Cardiac septum (tissue), 1 donor: Measurements from ENCODE around the gene MYH11. TPM values are rescaled to one million over a fixed set of nuclear protein-coding genes. Genes with fewer than 3 reads are reported as not detected.
"Not testable (repeated sequence)": the region's sequence is repeated elsewhere in the genome, so short reads cannot be mapped to it uniquely, and the experiment has no call there.

ENCODE experiments used
- DNase-seq: peaks from one replicate; pipeline ENCODE4 v3.0.0-alpha.2; 2020; ENCODE audit warnings: low spot score
- intact Hi-C: fragments of 100-400 bp; cut with DNase I; formaldehyde crosslinking; loops from one replicate; pipeline ENCODE4 v1.14.0; 2022
- total RNA-seq: library from RNA; stranded (reverse); fragmentation: NEBNext Ultra II Directional; extraction: Animal tissue kit (Norgen Biotek cat#: 25700); gene quantifications from one replicate; pipeline ENCODE4 v1.2.1, GENCODE V29; 2021
- donor health status: DM: no; HTN: no; CAD: no.

Gene MYH11
- total RNA-seq, 1 donor from 2014 or later, result 62.2 TPM

DNA sequence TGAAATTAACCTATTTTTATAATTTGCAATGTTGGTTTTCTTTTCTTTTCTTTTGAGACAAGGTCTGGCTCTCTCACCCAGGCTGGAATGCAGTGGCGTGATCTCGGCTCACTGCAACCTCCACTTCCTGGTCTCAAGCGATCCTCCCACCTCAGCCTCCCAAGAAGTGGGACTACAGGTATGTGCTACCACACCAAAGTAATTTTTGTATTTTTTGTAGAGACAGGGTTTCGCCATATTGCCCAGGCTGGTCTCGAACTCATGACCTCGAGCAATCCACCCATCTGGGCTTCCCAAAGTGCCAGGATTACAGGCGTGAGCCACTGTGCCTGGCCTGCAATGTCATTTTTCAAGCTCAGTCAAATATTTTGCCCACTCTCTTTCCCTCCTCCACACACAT lies 36.0 kb downstream of the MYH11 start:
- DNase-seq, result peak; percentile 9
- intact Hi-C loops, result loop anchor here (5.0 kb wide), 1 partner anchor 54 kb away; no protein-coding TSS in a partner anchor

GRCh38 chr16:15819046-15819445 lies 37.8 kb downstream of the MYH11 start:
- peak; percentile 31 for DNase-seq
- intact Hi-C loops, result loop anchor here (5.0 kb wide), 1 partner anchor 42 kb away; no protein-coding TSS in a partner anchor

DNA sequence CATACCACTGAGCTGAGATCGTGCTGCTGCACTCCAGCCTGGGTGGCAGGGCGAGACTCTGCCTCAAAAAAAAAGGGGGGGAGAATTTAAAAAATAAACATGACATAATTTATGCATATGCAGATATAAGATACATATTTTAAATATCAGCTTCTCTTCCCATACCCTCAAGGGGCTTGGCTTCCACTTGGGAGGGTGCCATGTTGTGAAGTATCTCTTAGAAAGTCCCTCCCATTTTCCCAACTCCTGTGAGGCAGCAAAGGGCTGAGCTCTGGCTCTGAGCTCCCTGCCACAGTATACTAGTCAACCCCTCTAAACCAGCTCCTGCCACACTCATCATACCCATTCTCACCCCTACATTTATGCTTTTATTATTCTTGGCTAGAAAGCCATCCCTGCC lies 39.4 kb downstream of the MYH11 start:
- intact Hi-C loops, result loop anchor here (5.0 kb wide), 1 partner anchor 40 kb away; no protein-coding TSS in a partner anchor
- DNase-seq, result peak; percentile 3

DNA sequence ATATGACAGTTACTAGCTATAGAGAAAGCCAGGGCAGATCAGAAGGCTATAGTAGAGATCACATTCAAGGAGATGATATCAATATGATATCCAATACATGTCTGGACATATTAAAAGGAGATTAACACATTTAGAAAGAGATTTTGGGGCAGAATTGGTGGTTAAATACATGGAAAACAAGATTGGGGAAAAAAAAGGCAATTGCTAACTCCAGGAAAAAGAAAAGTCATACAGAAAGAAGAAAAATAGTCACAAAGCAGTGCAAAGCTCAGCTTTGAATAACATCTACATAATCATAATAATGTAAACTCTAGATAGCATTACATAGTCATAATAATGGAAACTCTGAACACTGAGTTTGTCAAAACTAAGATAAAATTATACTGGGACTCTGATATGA lies 40.6 kb downstream of the MYH11 start:
- no peak for DNase-seq
- intact Hi-C loops, result loop anchor here (5.0 kb wide), 1 partner anchor 39 kb away; no protein-coding TSS in a partner anchor

GRCh38 chr16:15812401-15812750 lies 44.5 kb downstream of the MYH11 start:
- intact Hi-C loops, DNase-seq: not testable (repeated sequence)

- DNase-seq, result no peak
- intact Hi-C loops, result no loop called here
These were observed 45.1 kb downstream of the MYH11 start for GRCh38 chr16:15811481-15812400.

DNA sequence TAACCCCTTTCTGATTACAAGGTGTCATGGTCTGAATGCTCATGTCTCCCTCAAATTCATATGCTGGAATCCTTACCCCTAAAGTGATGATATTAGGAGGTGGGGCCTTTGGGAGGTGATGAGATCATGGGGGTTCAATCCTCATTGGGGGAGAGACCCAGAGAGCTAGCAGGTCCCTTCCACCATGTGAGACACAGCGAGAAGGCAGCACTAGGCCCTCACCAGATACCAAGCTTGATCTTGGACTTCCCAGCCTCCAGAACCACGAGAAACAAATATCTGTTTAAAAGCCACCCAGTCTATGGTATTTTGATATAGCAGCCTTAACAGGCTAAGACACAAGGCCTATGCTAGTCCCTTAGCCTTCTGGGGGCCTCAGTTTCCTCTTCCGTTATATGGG lies 45.9 kb downstream of the MYH11 start:
- intact Hi-C loops, result no loop called here
- DNase-seq, result no peak

DNA sequence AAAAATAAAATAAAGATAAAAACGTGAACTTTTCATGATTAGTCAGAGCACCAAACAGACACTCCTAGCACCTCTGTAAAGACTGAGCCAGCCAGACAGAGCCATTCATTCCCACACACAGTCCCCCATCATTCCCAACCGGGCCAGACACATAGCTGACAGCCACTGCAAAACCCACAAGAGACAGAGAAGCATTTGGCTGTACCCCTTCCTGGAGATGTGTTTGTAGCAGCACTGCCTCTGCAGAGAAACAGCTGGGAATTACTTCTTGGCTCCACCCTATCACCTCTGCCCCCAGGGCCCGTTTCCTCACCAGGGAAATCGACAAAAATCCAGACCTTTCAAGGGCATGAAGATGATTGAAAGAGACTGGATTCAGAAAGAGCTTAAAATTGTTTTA lies 46.4 kb downstream of the MYH11 start:
- intact Hi-C loops, result no loop called here
- DNase-seq, result no peak

DNA sequence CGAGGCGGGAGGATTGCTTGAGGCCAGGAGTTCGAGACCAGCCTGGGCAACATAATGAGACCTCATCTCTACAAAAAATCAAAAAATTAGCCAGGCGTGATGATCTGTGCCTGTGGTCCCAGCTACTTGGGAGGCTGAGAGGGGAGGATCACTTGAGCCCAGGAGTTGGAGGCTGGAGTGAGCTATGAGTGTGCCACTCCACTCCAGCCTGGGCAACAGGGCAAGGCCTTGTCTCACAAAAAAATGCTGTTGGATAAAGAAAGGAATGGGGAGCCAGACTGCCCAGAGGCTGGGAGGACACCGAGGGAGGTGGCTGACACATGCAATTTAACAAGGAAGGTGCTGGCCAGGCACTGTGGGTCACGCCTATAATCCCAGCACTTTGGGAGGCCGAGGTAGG lies 47.5 kb downstream of the MYH11 start:
- intact Hi-C loops, DNase-seq: not testable (repeated sequence)

DNA sequence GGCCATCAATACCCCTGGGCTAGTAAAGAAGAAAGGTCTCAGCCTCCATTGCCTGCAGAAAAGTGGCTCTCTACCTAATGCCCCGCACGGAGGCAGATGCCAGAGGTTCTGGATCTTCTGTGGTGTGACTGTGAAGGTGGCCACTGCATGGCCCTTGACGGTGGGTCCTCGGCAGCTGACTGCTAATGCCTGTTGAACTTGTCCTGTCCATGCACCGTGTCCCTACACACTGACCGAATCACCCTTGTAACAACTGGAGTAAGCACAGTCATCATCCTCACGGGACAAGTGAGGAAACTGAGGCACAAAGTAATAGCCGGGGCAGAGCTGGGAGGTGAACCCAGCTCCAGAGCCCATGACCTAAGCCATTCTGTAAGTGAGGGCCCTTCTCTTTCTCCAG lies 48.8 kb downstream of the MYH11 start:
- no peak for DNase-seq
- intact Hi-C loops, result no loop called here

DNA sequence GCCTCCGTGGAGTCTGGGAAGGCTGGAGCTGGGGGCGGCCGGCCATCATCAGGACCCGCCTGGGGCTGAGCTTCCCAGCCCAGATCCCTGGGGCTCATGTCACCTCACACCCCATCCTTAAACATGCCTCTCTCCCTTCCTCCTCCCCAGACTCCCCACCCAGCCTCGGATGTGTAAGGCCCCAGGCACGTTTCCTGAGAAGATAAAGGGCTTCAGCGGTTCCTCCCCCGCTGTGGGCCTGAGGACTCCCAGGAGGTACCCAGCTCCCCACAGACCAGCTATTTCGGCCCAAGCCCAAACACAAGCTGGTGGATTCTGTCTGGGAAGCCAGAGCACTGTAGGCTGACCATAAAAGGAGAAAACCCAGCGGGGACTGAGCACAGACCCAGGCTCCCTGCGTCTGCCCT lies 49.2 kb downstream of the MYH11 start:
- no peak for DNase-seq
- intact Hi-C loops, result no loop called here

- intact Hi-C loops, result no loop called here
- DNase-seq, result no peak
These were observed 53.2 kb downstream of the MYH11 start for GRCh38 chr16:15803618-15804017.

- intact Hi-C loops, result no loop called here
- DNase-seq, result no peak
These were observed 56.9 kb downstream of the MYH11 start for GRCh38 chr16:15799851-15800495.

DNA sequence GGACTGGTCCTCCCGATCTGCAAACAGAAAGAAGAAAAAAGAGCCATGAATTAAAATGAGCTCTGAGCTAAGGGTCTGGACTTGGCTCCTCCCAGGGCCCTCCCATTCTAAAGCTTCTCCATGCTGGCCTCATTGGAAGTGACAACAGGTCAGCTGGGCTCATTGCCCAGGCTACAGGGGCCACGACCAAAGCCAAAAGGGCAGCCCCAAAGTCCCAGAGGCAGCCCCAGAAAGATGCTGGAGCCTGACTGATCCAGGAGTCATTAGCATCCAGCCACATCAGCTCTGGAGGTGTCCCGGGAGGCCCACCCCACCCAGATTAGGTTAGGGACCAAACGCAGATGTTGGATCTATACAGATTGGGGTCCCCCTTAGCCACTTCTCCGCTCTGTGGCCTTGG lies 58.2 kb downstream of the MYH11 start:
- peak; percentile 60 for DNase-seq
- intact Hi-C loops, result no loop called here

DNA sequence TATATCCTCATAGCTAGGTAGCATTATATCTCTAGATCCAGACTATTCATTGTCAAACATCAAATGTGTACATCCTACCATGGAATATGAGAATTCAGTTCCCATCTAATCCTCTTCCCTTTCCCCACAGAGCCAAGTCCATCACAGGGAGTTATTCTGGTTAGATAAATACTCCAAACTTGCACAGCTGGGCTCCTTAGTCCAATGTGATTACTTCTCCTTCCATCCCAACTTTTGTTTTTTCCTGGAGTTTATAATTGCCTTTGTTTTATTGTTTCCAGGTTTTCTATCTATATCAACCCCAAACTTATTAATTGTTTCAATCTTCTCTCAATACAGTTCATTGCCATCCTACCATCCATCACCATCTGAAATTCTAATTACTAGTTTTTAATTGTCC lies 59.9 kb downstream of the MYH11 start:
- no peak for DNase-seq
- intact Hi-C loops, result no loop called here

DNA sequence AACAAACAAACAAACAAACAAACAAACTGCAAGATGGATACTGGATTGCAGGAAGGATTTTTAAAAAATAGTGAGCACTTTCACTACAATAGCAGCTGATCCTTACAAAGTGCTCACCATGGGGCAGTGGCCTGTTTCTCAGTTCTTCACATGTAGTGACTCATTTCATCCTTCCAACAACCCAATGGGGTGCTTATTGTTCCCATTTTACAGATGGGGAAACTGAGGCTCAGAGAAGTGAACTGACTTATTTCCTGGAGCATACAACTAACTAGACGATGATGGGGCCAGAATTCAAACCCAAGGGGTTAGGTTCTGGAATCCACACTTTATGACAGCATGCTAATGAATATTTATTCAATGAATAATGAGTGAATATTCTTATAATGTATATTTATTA lies 61.2 kb downstream of the MYH11 start:
- DNase-seq, result no peak
- intact Hi-C loops, result no loop called here

GRCh38 chr16:15792563-15792971 lies 64.3 kb downstream of the MYH11 start:
- intact Hi-C loops, result no loop called here
- DNase-seq, result no peak

GRCh38 chr16:15790458-15790857 lies 66.4 kb downstream of the MYH11 start:
- intact Hi-C loops, result no loop called here
- no peak for DNase-seq

- DNase-seq, intact Hi-C loops: not testable (repeated sequence)
These were observed 67.0 kb downstream of the MYH11 start for GRCh38 chr16:15789816-15790215.

DNA sequence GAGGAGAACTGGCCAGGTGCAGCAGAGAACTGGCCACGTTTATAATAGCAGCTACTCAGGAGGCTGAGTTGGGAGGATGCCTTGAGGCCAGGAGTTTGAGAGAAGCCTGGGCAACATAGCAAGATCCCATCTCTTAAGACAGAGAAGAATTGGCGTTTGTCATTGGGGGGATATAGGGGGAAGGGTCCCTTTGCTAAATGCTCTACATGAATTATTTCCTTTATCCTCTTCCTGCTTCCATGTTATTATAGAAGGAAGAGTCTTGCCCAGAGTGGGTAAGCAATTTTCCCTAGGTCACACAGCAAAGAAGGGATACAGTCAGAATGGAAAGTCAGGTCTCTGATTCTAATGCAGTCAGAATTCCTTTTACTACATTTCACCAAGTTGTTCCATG lies 68.0 kb downstream of the MYH11 start:
- intact Hi-C loops, result no loop called here
- no peak for DNase-seq

GRCh38 chr16:15786501-15786900 lies 70.3 kb downstream of the MYH11 start:
- intact Hi-C loops, result no loop called here
- DNase-seq, result no peak
